ENCODE data around the gene PSMC6. TPM values are rescaled to one million over a fixed set of nuclear protein-coding genes. Genes with fewer than 3 reads are reported as not detected.

Gene PSMC6
- total RNA-seq, 2 experiments from 2014 or later, result 79.9 to 80.7 TPM

GRCh38 chr14:52767058-52767833, 60.2 kb downstream of the PSMC6 start:
- DNase-seq (no peak), ATAC-seq (ENCODE audit: low read depth) (no peak)
- Mint-ChIP-seq H3K4me3 (no peak overlapping the region), H3K9me3 (no peaks in the 10 kb centered on the region), H3K27ac (no peak overlapping the region), H3K4me1 (peaks cover 21% of the 10 kb centered on the region), H3K27me3 (no peaks in the 10 kb centered on the region), H3K36me3 (peaks cover 36% of the 10 kb centered on the region)
- POLR2A ChIA-PET, result no interaction called here

DNA sequence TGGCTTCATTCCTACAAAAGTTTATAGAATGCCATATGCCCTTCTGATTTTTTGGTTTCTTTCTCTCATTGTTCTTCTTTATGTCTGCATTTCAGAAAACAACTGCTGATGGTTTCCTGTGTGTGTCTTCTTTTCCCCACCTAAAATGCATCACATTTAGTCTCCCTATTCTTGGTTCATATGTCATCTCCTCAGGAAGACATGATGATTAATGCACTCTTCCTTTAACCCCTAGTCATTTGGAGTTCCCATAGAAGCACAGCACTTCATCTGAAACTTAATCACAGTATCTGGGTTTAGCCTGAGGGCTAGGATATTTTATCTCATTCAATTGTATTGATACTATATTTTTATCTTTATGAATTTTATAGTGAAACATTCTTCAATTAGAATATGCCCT, 62.9 kb downstream of the PSMC6 start:
- H3K9me3 Mint-ChIP-seq, result no peaks in the 10 kb centered on the region
- POLR2A ChIA-PET, result no interaction called here
- peaks cover 39% of the 10 kb centered on the region for H3K36me3 Mint-ChIP-seq
- no peak for DNase-seq
- H3K4me1 Mint-ChIP-seq, result peaks cover 12% of the 10 kb centered on the region
- H3K27ac Mint-ChIP-seq, result no peak overlapping the region
- H3K4me3 Mint-ChIP-seq, result no peak overlapping the region
- ATAC-seq (ENCODE audit: low read depth), result no peak
- no peaks in the 10 kb centered on the region for H3K27me3 Mint-ChIP-seq

DNA sequence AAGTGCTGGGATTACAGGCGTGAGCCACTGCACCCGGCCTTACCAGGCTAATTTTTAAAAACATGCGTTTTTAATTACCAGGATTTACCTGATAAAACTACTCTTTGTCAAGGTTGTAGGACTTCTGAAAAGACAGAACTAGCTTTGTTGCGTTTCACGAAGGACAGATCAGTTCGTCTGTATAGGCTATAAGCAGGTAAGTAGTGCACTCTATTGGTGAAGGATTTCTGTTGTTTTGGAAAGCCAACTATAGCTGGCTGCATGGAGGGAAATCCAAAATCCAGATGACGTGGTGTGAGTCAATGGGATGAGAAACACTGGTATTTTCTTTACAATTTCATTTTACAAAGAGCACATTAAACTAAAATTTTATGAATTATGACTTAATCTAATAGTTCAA, 69.8 kb downstream of the PSMC6 start:
- POLR2A ChIA-PET, result no interaction called here
- H3K9me3 Mint-ChIP-seq, result no peaks in the 10 kb centered on the region
- H3K36me3 Mint-ChIP-seq, result peaks cover 18% of the 10 kb centered on the region
- H3K4me3 Mint-ChIP-seq, result no peak overlapping the region
- H3K27me3 Mint-ChIP-seq, result no peaks in the 10 kb centered on the region
- DNase-seq, result no peak
- H3K27ac Mint-ChIP-seq, result no peak overlapping the region
- H3K4me1 Mint-ChIP-seq, result no peaks in the 10 kb centered on the region
- ATAC-seq (ENCODE audit: low read depth), result no peak

Other genes with a start within 250 kb of the PSMC6 start
- gene TXNDC16, start 154.7 kb upstream of the PSMC6 start, total RNA-seq, result 10 to 100 TPM; 10.1 to 13.2 TPM
- gene GPR137C, start 154.4 kb upstream of the PSMC6 start, total RNA-seq, result under 1 TPM; 0.45 to 0.47 TPM
- gene ERO1A, start 11.6 kb upstream of the PSMC6 start, total RNA-seq, result 100 to 1,000 TPM; 185 to 203 TPM
- gene STYX, start 23.0 kb downstream of the PSMC6 start, total RNA-seq, result 10 to 100 TPM; 25.1 to 29.5 TPM
- 10 to 100 TPM in 1 of 2 experiments, 1 to 10 TPM in 1; 9.7 to 12.3 TPM for gene GNPNAT1, start 84.4 kb downstream of the PSMC6 start, total RNA-seq
- under 1 TPM; 0.14 to 0.23 TPM for gene FERMT2, start 243.8 kb downstream of the PSMC6 start, total RNA-seq